ENCODE results near the gene JPH2. TPM values are rescaled to one million over a fixed set of nuclear protein-coding genes. Genes with fewer than 3 reads are reported as not detected.

The JPH2 gene
- total RNA-seq, 1 experiment from 2014 or later, result 14.7 TPM

GRCh38 chr20:44206132-44206531 lies 19.1 kb upstream of the JPH2 start:
- intact Hi-C loops (cut with micrococcal nuclease), result no loop called here
- TF ChIP-seq CTCF (IDR thresholded peaks at IDR 0.05; ENCODE audit: unreplicated experiment), result no peak
- CTCF ChIA-PET, result interaction anchor here (0.6 to 1.3 kb wide), 4 partner anchors 8 to 665 kb away, joined by 3 to 5 read pairs (median 4); no protein-coding TSS in a partner anchor
- no TSS peak for BruUV-seq (replicated peaks)
- no peak for DNase-seq (ENCODE audit: unreplicated experiment)
- H3K4me3 Mint-ChIP-seq (ENCODE audit: unreplicated experiment), result no peak overlapping the region
- no peaks in the 10 kb centered on the region for H3K27me3 Mint-ChIP-seq (ENCODE audit: insufficient read depth, unreplicated experiment)
- POLR2A ChIA-PET, result interaction anchor here (0.6 to 2.3 kb wide), 9 partner anchors 8 to 749 kb away, joined by 3 to 12 read pairs (median 6); partner anchors contain the start of gene SRSF6
- H3K9me3 Mint-ChIP-seq (ENCODE audit: unreplicated experiment), result no peaks in the 10 kb centered on the region
- H3K4me1 Mint-ChIP-seq (ENCODE audit: insufficient read depth, unreplicated experiment), result peaks cover 44% of the 10 kb centered on the region
- peak overlapping the region; percentile 100 for H3K27ac Mint-ChIP-seq (ENCODE audit: low read depth, unreplicated experiment)
- peaks cover 78% of the 10 kb centered on the region for H3K36me3 Mint-ChIP-seq (ENCODE audit: insufficient read depth, unreplicated experiment)

GRCh38 chr20:44204832-44205215 lies 17.8 kb upstream of the JPH2 start:
- BruUV-seq (replicated peaks), result no TSS peak
- Mint-ChIP-seq H3K4me3 (ENCODE audit: unreplicated experiment) (peak overlapping the region; percentile 51), H3K27ac (ENCODE audit: low read depth, unreplicated experiment) (peak overlapping the region; percentile 80), H3K9me3 (ENCODE audit: unreplicated experiment) (no peaks in the 10 kb centered on the region), H3K4me1 (ENCODE audit: insufficient read depth, unreplicated experiment) (peaks cover 53% of the 10 kb centered on the region), H3K27me3 (ENCODE audit: insufficient read depth, unreplicated experiment) (no peaks in the 10 kb centered on the region), H3K36me3 (ENCODE audit: insufficient read depth, unreplicated experiment) (peaks cover 80% of the 10 kb centered on the region)
- CTCF ChIA-PET, result interaction anchor here (0.7 to 0.9 kb wide), 2 partner anchors 90 to 106 kb away, joined by 3 read pairs; partner anchors contain the start of gene FITM2
- intact Hi-C loops (cut with micrococcal nuclease), result no loop called here
- DNase-seq (ENCODE audit: unreplicated experiment), result no peak
- no peak for TF ChIP-seq CTCF (IDR thresholded peaks at IDR 0.05; ENCODE audit: unreplicated experiment)
- POLR2A ChIA-PET, result interaction anchor here (0.8 to 1.3 kb wide), 3 partner anchors 9 to 194 kb away, joined by 3 to 8 read pairs (median 5); no protein-coding TSS in a partner anchor

GRCh38 chr20:44204156-44204831 lies 17.3 kb upstream of the JPH2 start:
- no TSS peak for BruUV-seq (replicated peaks)
- intact Hi-C loops (cut with micrococcal nuclease), result no loop called here
- TF ChIP-seq CTCF (IDR thresholded peaks at IDR 0.05; ENCODE audit: unreplicated experiment), result no peak
- H3K27ac Mint-ChIP-seq (ENCODE audit: low read depth, unreplicated experiment), result peak overlapping the region; percentile 80
- POLR2A ChIA-PET, result interaction anchor here (0.8 to 1.3 kb wide), 3 partner anchors 9 to 194 kb away, joined by 3 to 8 read pairs (median 5); no protein-coding TSS in a partner anchor
- peak; percentile 88 for DNase-seq (ENCODE audit: unreplicated experiment)
- H3K9me3 Mint-ChIP-seq (ENCODE audit: unreplicated experiment), result no peaks in the 10 kb centered on the region
- H3K4me3 Mint-ChIP-seq (ENCODE audit: unreplicated experiment), result peak overlapping the region; percentile 51
- CTCF ChIA-PET, result interaction anchor here (0.6 to 0.9 kb wide), 3 partner anchors 15 to 107 kb away, joined by 3 to 4 read pairs (median 3); partner anchors contain the start of gene FITM2
- H3K4me1 Mint-ChIP-seq (ENCODE audit: insufficient read depth, unreplicated experiment), result peaks cover 53% of the 10 kb centered on the region
- no peaks in the 10 kb centered on the region for H3K27me3 Mint-ChIP-seq (ENCODE audit: insufficient read depth, unreplicated experiment)
- H3K36me3 Mint-ChIP-seq (ENCODE audit: insufficient read depth, unreplicated experiment), result peaks cover 80% of the 10 kb centered on the region

- ChIA-PET POLR2A (interaction anchor here (0.6 to 2.1 kb wide), 6 partner anchors 8 to 745 kb away, joined by 3 to 16 read pairs (median 4); partner anchors contain the start of genes JPH2 and SRSF6), CTCF (interaction anchor here (0.7 to 2.2 kb wide), 7 partner anchors 8 to 745 kb away, joined by 3 to 38 read pairs (median 3); partner anchors contain the start of genes JPH2 and SRSF6)
- intact Hi-C loops (cut with micrococcal nuclease), result no loop called here
- no TSS peak for BruUV-seq (replicated peaks)
- DNase-seq (ENCODE audit: unreplicated experiment), result no peak
- Mint-ChIP-seq H3K27me3 (ENCODE audit: insufficient read depth, unreplicated experiment) (no peaks in the 10 kb centered on the region), H3K36me3 (ENCODE audit: insufficient read depth, unreplicated experiment) (peaks cover 86% of the 10 kb centered on the region), H3K9me3 (ENCODE audit: unreplicated experiment) (no peaks in the 10 kb centered on the region), H3K4me3 (ENCODE audit: unreplicated experiment) (no peak overlapping the region), H3K4me1 (ENCODE audit: insufficient read depth, unreplicated experiment) (peaks cover 44% of the 10 kb centered on the region), H3K27ac (ENCODE audit: low read depth, unreplicated experiment) (peak overlapping the region; percentile 80)
- TF ChIP-seq CTCF (IDR thresholded peaks at IDR 0.05; ENCODE audit: unreplicated experiment), result no peak
Measured at GRCh38 chr20:44203161-44203560, 16.2 kb upstream of the JPH2 start.
